Iris pigment epithelial cell (primary cell): ENCODE measurements around the gene SLC25A17.
A peak's percentile ranks its signal among the peaks of the same experiment; 100 is the strongest.
"Not testable (repeated sequence)": the region's sequence is repeated elsewhere in the genome, so short reads cannot be mapped to it uniquely, and the experiment has no call there.

ENCODE experiments used
- DNase-seq: peaks from one replicate; pipeline ENCODE4 v3.0.0-alpha.2; 2011; ENCODE audit warnings: low read depth

SLC25A17 gene

GRCh38 chr22:40753114-40753513, 66.0 kb downstream of the SLC25A17 start:
- no peak for DNase-seq

GRCh38 chr22:40751250-40751649, 67.9 kb downstream of the SLC25A17 start:
- DNase-seq = no peak

GRCh38 chr22:40749829-40750228, 69.3 kb downstream of the SLC25A17 start:
- no peak for DNase-seq

- DNase-seq = no peak
These were observed 70.5 kb downstream of the SLC25A17 start for GRCh38 chr22:40748388-40749355.

- DNase-seq = no peak
These were observed 71.8 kb downstream of the SLC25A17 start for GRCh38 chr22:40747361-40747760.

GRCh38 chr22:40746428-40747220, 72.5 kb downstream of the SLC25A17 start:
- no peak for DNase-seq

- no peak for DNase-seq
These were observed 75.4 kb downstream of the SLC25A17 start for GRCh38 chr22:40743768-40744167.

GRCh38 chr22:40741116-40741515, 78.0 kb downstream of the SLC25A17 start:
- DNase-seq = no peak

GRCh38 chr22:40739721-40740120, 79.4 kb downstream of the SLC25A17 start:
- no peak for DNase-seq

- DNase-seq = no peak
These were observed 85.2 kb downstream of the SLC25A17 start for GRCh38 chr22:40733919-40734318.

GRCh38 chr22:40732999-40733292, 86.2 kb downstream of the SLC25A17 start:
- DNase-seq = no peak

GRCh38 chr22:40729284-40729683, 89.9 kb downstream of the SLC25A17 start:
- DNase-seq = no peak

- peak; percentile 49 for DNase-seq
These were observed 90.4 kb downstream of the SLC25A17 start for GRCh38 chr22:40728731-40729189.

GRCh38 chr22:40727964-40728615, 91.1 kb downstream of the SLC25A17 start:
- DNase-seq = no peak

- DNase-seq = no peak
These were observed 91.8 kb downstream of the SLC25A17 start for GRCh38 chr22:40727070-40727963.

- DNase-seq = peak; percentile 28
These were observed 92.6 kb downstream of the SLC25A17 start for GRCh38 chr22:40726514-40726913.

GRCh38 chr22:40723396-40723933, 95.7 kb downstream of the SLC25A17 start:
- no peak for DNase-seq

GRCh38 chr22:40721266-40721665, 97.9 kb downstream of the SLC25A17 start:
- peak; percentile 59 for DNase-seq

GRCh38 chr22:40720538-40721256, 98.4 kb downstream of the SLC25A17 start:
- peak; percentile 24 for DNase-seq

- DNase-seq = not testable (repeated sequence)
These were observed 99.0 kb downstream of the SLC25A17 start for GRCh38 chr22:40720156-40720537.
